ENCODE results near the gene EXD2.

- TF ChIP-seq CTCF (IDR thresholded peaks at IDR 0.05) (no peak), POLR2A (IDR thresholded peaks at IDR 0.05) (no peak), EP300 (IDR thresholded peaks at IDR 0.05) (no peak)
Observed at GRCh38 chr14:69232388-69232787, 41.1 kb downstream of the EXD2 start.

Measured in ovary (tissue), 3 donors.